Karpas-422 (cell line): ENCODE results near the gene HOXB6. TPM values are rescaled to one million over a fixed set of nuclear protein-coding genes. Genes with fewer than 3 reads are reported as not detected.
A peak's percentile ranks its signal among the peaks of the same experiment; 100 is the strongest.

Experiments
- DNase-seq: peaks from one replicate; pipeline ENCODE4 v3.0.0-alpha.2; 2015
- H2AFZ ChIP-seq: fragments of 200-600 bp; sonication (generic); 2 replicates; pipeline ENCODE4 v1.6.1; 2014; ENCODE audit warnings: antibody characterized with exemption, low read length, mixed read lengths
- H3K27ac ChIP-seq: fragments of 200-600 bp; sonication (generic); 2 replicates; pipeline ENCODE4 v1.5.1; 2014; ENCODE audit warnings: mild to moderate bottlenecking, low read length, moderate library complexity
- H3K27me3 ChIP-seq: fragments of 200-600 bp; sonication (generic); 2 replicates; pipeline ENCODE4 v1.6.1; 2014; ENCODE audit warnings: low read length, mixed read lengths
- H3K36me3 ChIP-seq: fragments of 200-600 bp; sonication (generic); 2 replicates; pipeline ENCODE4 v1.6.1; 2014; ENCODE audit warnings: low read length, mixed read lengths; ENCODE audit not compliant: insufficient read depth
- H3K4me1 ChIP-seq: fragments of 200-600 bp; sonication (generic); 2 replicates; pipeline ENCODE4 v1.6.1; 2014; ENCODE audit warnings: mild to moderate bottlenecking, low read length, mixed read lengths
- H3K4me2 ChIP-seq: fragments of 200-600 bp; sonication (generic); 2 replicates; pipeline ENCODE4 v1.6.1; 2014; ENCODE audit warnings: low read length, low read depth, mild to moderate bottlenecking; ENCODE audit not compliant: poor library complexity, severe bottlenecking
- H3K4me3 ChIP-seq: fragments of 200-600 bp; sonication (generic); 2 replicates; pipeline ENCODE4 v1.5.1; 2014; ENCODE audit warnings: mild to moderate bottlenecking, antibody characterized with exemption, low read length, mixed read lengths
- H3K79me2 ChIP-seq: fragments of 200-600 bp; sonication (generic); 2 replicates; pipeline ENCODE4 v1.6.1; 2014; ENCODE audit warnings: mild to moderate bottlenecking, low read length, mixed read lengths
- H3K9ac ChIP-seq: fragments of 200-600 bp; sonication (generic); 2 replicates; pipeline ENCODE4 v1.6.0; 2014; ENCODE audit warnings: low read length
- H3K9me2 ChIP-seq: fragments of 200-600 bp; sonication (generic), shearing (Covaris generic); replicated peaks from 2 replicates; pipeline ENCODE4 v1.6.0; 2014; ENCODE audit warnings: mild to moderate bottlenecking, low read length, moderate library complexity; ENCODE audit not compliant: insufficient read depth
- H3K9me3 ChIP-seq: fragments of 300-700, 200-600 bp; sonication (generic); 2 replicates; pipeline ENCODE4 v1.6.1; 2014; ENCODE audit warnings: low read length, mixed read lengths
- H4K20me1 ChIP-seq: fragments of 200-600 bp; sonication (generic); 2 replicates; pipeline ENCODE4 v1.6.1; 2014; ENCODE audit warnings: mild to moderate bottlenecking, antibody characterized with exemption, low read length, low read depth; ENCODE audit not compliant: insufficient read depth
- total RNA-seq: library from RNA; depleted of rRNA; stranded (reverse); fragments of >200 nt; shearing (Covaris generic); gene quantifications from 2 replicates; pipeline ENCODE4 v1.2.3, GENCODE V29; 2014; ENCODE audit warnings: low replicate concordance

HOXB6 gene
- total RNA-seq, 1 experiment from 2014 or later = 0.48 TPM

GRCh38 chr17:48596000-48596734, 8.6 kb downstream of the HOXB6 start:
- no peak for DNase-seq
- Histone ChIP-seq H3K36me3 (no peaks in the 10 kb centered on the region), H3K27ac (no peak overlapping the region), H3K9me2 (no peaks in the 10 kb centered on the region), H2AFZ (no peak overlapping the region), H3K4me2 (no peak overlapping the region), H3K9me3 (no peaks in the 10 kb centered on the region), H3K9ac (no peak overlapping the region), H3K4me1 (peaks cover 2% of the 10 kb centered on the region; the same call in 1 of the 2 replicates), H3K79me2 (no peaks in the 10 kb centered on the region), H3K4me3 (no peak overlapping the region), H3K27me3 (no peaks in the 10 kb centered on the region), H4K20me1 (no peaks in the 10 kb centered on the region)

- H2AFZ ChIP-seq = no peak overlapping the region
- no peak overlapping the region for H3K27ac ChIP-seq
- no peak overlapping the region for H3K9ac ChIP-seq
- no peaks in the 10 kb centered on the region for H3K4me1 ChIP-seq
- H3K27me3 ChIP-seq = no peaks in the 10 kb centered on the region
- H3K9me3 ChIP-seq = no peaks in the 10 kb centered on the region
- H3K4me2 ChIP-seq = no peak overlapping the region
- H3K36me3 ChIP-seq = no peaks in the 10 kb centered on the region
- no peaks in the 10 kb centered on the region for H4K20me1 ChIP-seq
- no peaks in the 10 kb centered on the region for H3K9me2 ChIP-seq
- H3K79me2 ChIP-seq = no peaks in the 10 kb centered on the region
- no peak overlapping the region for H3K4me3 ChIP-seq
- no peak for DNase-seq
Observed at GRCh38 chr17:48595278-48595999, 9.3 kb downstream of the HOXB6 start.

GRCh38 chr17:48594538-48595277, 10.1 kb downstream of the HOXB6 start:
- Histone ChIP-seq H4K20me1 (no peaks in the 10 kb centered on the region), H3K4me2 (no peak overlapping the region), H3K9ac (no peak overlapping the region), H3K27ac (no peak overlapping the region), H3K36me3 (no peaks in the 10 kb centered on the region), H3K27me3 (no peaks in the 10 kb centered on the region), H3K79me2 (no peaks in the 10 kb centered on the region), H3K4me1 (no peaks in the 10 kb centered on the region), H3K9me3 (no peaks in the 10 kb centered on the region), H3K4me3 (no peak overlapping the region), H3K9me2 (no peaks in the 10 kb centered on the region), H2AFZ (no peak overlapping the region)
- no peak for DNase-seq

GRCh38 chr17:48593840-48594537, 10.8 kb downstream of the HOXB6 start:
- H3K9me2 ChIP-seq = no peaks in the 10 kb centered on the region
- no peaks in the 10 kb centered on the region for H3K9me3 ChIP-seq
- no peak overlapping the region for H3K27ac ChIP-seq
- no peaks in the 10 kb centered on the region for H3K27me3 ChIP-seq
- no peaks in the 10 kb centered on the region for H3K4me1 ChIP-seq
- H3K9ac ChIP-seq = no peak overlapping the region
- no peaks in the 10 kb centered on the region for H4K20me1 ChIP-seq
- 0 out of 2 replicates have a peak overlapping the region, but pooled peaks have one; percentile 54 for H2AFZ ChIP-seq
- H3K36me3 ChIP-seq = no peaks in the 10 kb centered on the region
- DNase-seq = peak; percentile 88
- no peaks in the 10 kb centered on the region for H3K79me2 ChIP-seq
- H3K4me2 ChIP-seq = no peak overlapping the region
- H3K4me3 ChIP-seq = no peak overlapping the region

GRCh38 chr17:48593126-48593829, 11.5 kb downstream of the HOXB6 start, which contains the start of gene HOXB5:
Gene HOXB5, minus strand, starts transcription at chr17:48593779. Its CDS starts 97 bp downstream, at chr17:48593682.
- no peaks in the 10 kb centered on the region for H4K20me1 ChIP-seq
- H3K27ac ChIP-seq = no peak within 1 kb of the TSS
- no peaks in the 10 kb centered on the region for H3K9me2 ChIP-seq
- H3K9ac ChIP-seq = no peak within 1 kb of the TSS
- no peaks in the 10 kb centered on the region for H3K9me3 ChIP-seq
- no peaks in the 10 kb centered on the region for H3K4me1 ChIP-seq
- H3K27me3 ChIP-seq = no peaks in the 10 kb centered on the region
- H3K4me3 ChIP-seq = no peak within 1 kb of the TSS
- no peaks in the 10 kb centered on the region for H3K79me2 ChIP-seq
- 0 out of 2 replicates have a peak within 1 kb of the TSS, but pooled peaks have one; percentile 54 for H2AFZ ChIP-seq
- no peaks in the 10 kb centered on the region for H3K36me3 ChIP-seq
- H3K4me2 ChIP-seq = no peak within 1 kb of the TSS
- DNase-seq = no peak

- no peaks in the 10 kb centered on the region for H3K9me3 ChIP-seq
- no peaks in the 10 kb centered on the region for H3K4me1 ChIP-seq
- no peak overlapping the region for H3K27ac ChIP-seq
- no peaks in the 10 kb centered on the region for H3K36me3 ChIP-seq
- no peaks in the 10 kb centered on the region for H4K20me1 ChIP-seq
- H3K79me2 ChIP-seq = no peaks in the 10 kb centered on the region
- H3K27me3 ChIP-seq = no peaks in the 10 kb centered on the region
- H3K9me2 ChIP-seq = no peaks in the 10 kb centered on the region
- H3K9ac ChIP-seq = no peak overlapping the region
- DNase-seq = no peak
- H3K4me3 ChIP-seq = no peak overlapping the region
- no peak overlapping the region for H2AFZ ChIP-seq
- no peak overlapping the region for H3K4me2 ChIP-seq
Observed at GRCh38 chr17:48592577-48592976, 12.2 kb downstream of the HOXB6 start.

GRCh38 chr17:48592057-48592514, 12.7 kb downstream of the HOXB6 start:
- no peak overlapping the region for H2AFZ ChIP-seq
- no peaks in the 10 kb centered on the region for H3K9me3 ChIP-seq
- H3K4me3 ChIP-seq = no peak overlapping the region
- no peaks in the 10 kb centered on the region for H3K79me2 ChIP-seq
- H4K20me1 ChIP-seq = no peaks in the 10 kb centered on the region
- H3K4me2 ChIP-seq = no peak overlapping the region
- H3K9me2 ChIP-seq = no peaks in the 10 kb centered on the region
- no peak overlapping the region for H3K9ac ChIP-seq
- H3K4me1 ChIP-seq = no peaks in the 10 kb centered on the region
- H3K27me3 ChIP-seq = no peaks in the 10 kb centered on the region
- no peaks in the 10 kb centered on the region for H3K36me3 ChIP-seq
- DNase-seq = no peak
- no peak overlapping the region for H3K27ac ChIP-seq
